Keratinocyte (primary cell): Measurements from ENCODE around the gene PRMT1. TPM values are rescaled to one million over a fixed set of nuclear protein-coding genes. Genes with fewer than 3 reads are reported as not detected.

ENCODE experiments used
- DNase-seq: peaks from one replicate; pipeline ENCODE4 v3.0.0-alpha.2; 2011; ENCODE audit warnings: low read depth, missing footprints, low spot score
- FAIRE-seq: peaks from 2 replicates; lab custom pipeline; 2011; peaks lifted over from hg19 to GRCh38; lab: Jason Lieb, UNC
- H2AFZ ChIP-seq: 2 replicates; pipeline ENCODE4 v1.6.0; 2012; ENCODE audit warnings: low read length, control low read depth, inconsistent platforms; ENCODE audit not compliant: control insufficient read depth
- H3K27ac ChIP-seq: 2 replicates; pipeline ENCODE4 v1.5.1; 2011; ENCODE audit warnings: low read length; ENCODE audit not compliant: control insufficient read depth, insufficient read depth
- H3K27me3 ChIP-seq: 3 replicates; pipeline ENCODE4 v1.6.0; 2011; ENCODE audit warnings: low read length; ENCODE audit not compliant: control insufficient read depth, insufficient read depth; ENCODE audit errors: extremely low read depth
- H3K36me3 ChIP-seq, 2 experiments: 2 replicates in 1 of 2; 3 replicates in 1 of 2; pipeline ENCODE4 v1.5.1; 2011; ENCODE audit warnings: low read length in 2 of 2, mild to moderate bottlenecking in 1 of 2; ENCODE audit not compliant: control insufficient read depth in 2 of 2, insufficient read depth in 2 of 2; ENCODE audit errors: extremely low read depth in 1 of 2
- H3K4me1 ChIP-seq: 3 replicates; pipeline ENCODE4 v1.5.1; 2011; ENCODE audit warnings: low read length; ENCODE audit not compliant: control insufficient read depth, insufficient read depth; ENCODE audit errors: extremely low read depth
- H3K4me2 ChIP-seq: 3 replicates; pipeline ENCODE4 v1.6.0; 2011; ENCODE audit warnings: low read depth, low read length; ENCODE audit not compliant: control insufficient read depth, insufficient read depth; ENCODE audit errors: extremely low read depth
- H3K4me3 ChIP-seq, 3 experiments: fragments of 200-600 bp in 1 of 3; sonication (generic) in 1 of 3; 2 replicates in 2 of 3; 3 replicates in 1 of 3; pipeline ENCODE4 v1.5.1; 2011 to 2016; ENCODE audit warnings: low read length in 3 of 3, mild to moderate bottlenecking in 3 of 3, control low read depth in 2 of 3, inconsistent platforms in 1 of 3, low read depth in 1 of 3, mixed read lengths in 1 of 3, mixed run types in 1 of 3, moderate library complexity in 1 of 3; ENCODE audit not compliant: control insufficient read depth in 2 of 3, insufficient read depth in 2 of 3; ENCODE audit errors: extremely low read depth in 1 of 3
- H3K79me2 ChIP-seq: 2 replicates; pipeline ENCODE4 v1.6.0; 2012; ENCODE audit warnings: low read length; ENCODE audit not compliant: control insufficient read depth, insufficient read depth
- H3K9ac ChIP-seq: 3 replicates; pipeline ENCODE4 v1.6.0; 2011; ENCODE audit warnings: low read length; ENCODE audit not compliant: control insufficient read depth, insufficient read depth; ENCODE audit errors: extremely low read depth
- H3K9me1 ChIP-seq: 3 replicates; pipeline ENCODE4 v1.6.0; 2011; ENCODE audit warnings: low read length; ENCODE audit not compliant: control insufficient read depth, insufficient read depth; ENCODE audit errors: extremely low read depth
- H3K9me3 ChIP-seq: 2 replicates; pipeline ENCODE4 v1.5.1; 2012; ENCODE audit warnings: low read depth, low read length; ENCODE audit not compliant: control insufficient read depth
- H4K20me1 ChIP-seq: 3 replicates; pipeline ENCODE4 v1.6.0; 2011; ENCODE audit warnings: low read length; ENCODE audit not compliant: control insufficient read depth, insufficient read depth; ENCODE audit errors: extremely low read depth
- EZH2 ChIP-seq: IDR thresholded peaks from one replicate; pipeline ENCODE4 v1.6.1; 2012; ENCODE audit warnings: inconsistent platforms, mild to moderate bottlenecking, low read length, moderate library complexity
- dilution Hi-C: fragments of 300-500 bp; cut with MboI; formaldehyde crosslinking; loops from one replicate; pipeline ENCODE4 v1.7.0; 2020; ENCODE audit warnings: low sequenced_read_pairs; ENCODE audit not compliant: extremely low pct_ligation_motif_present
- polyA plus RNA-seq, 5 experiments: library from polyadenylated mRNA; depleted of rRNA in 3 of 5; stranded (reverse) in 3 of 5; stranded (forward) in 1 of 5; unstranded in 1 of 5; fragments of >200 nt; gene quantifications; 1 replicate in 1 of 5; 2 replicates in 3 of 5; 3 replicates in 1 of 5; pipeline versions ENCODE4 v1.2.1 to v1.2.3, GENCODE V29; 2011 to 2012; ENCODE audit warnings: missing spikeins in 2 of 5, low read depth in 1 of 5, low replicate concordance in 1 of 5
- TF ChIP-seq, protein P1 (sequence below), 3 experiments: IDR thresholded peaks in 1 of 3; conservative IDR thresholded peaks in 1 of 3; optimal IDR thresholded peaks in 1 of 3; 2 replicates in 2 of 3; 3 replicates in 1 of 3; pipeline versions ENCODE3 to v1.5.1; 2011; ENCODE audit warnings: low read length in 3 of 3, mild to moderate bottlenecking in 3 of 3, moderate library complexity in 2 of 3, control low read depth in 1 of 3, inconsistent platforms in 1 of 3; ENCODE audit not compliant: insufficient read depth in 2 of 3; ENCODE audit errors: extremely low read depth in 1 of 3

PRMT1 gene
- polyA plus RNA-seq, 1 donor (not counting 4 experiments of a cell fraction or from before 2014, with no cell fraction given) = 280 TPM

DNA sequence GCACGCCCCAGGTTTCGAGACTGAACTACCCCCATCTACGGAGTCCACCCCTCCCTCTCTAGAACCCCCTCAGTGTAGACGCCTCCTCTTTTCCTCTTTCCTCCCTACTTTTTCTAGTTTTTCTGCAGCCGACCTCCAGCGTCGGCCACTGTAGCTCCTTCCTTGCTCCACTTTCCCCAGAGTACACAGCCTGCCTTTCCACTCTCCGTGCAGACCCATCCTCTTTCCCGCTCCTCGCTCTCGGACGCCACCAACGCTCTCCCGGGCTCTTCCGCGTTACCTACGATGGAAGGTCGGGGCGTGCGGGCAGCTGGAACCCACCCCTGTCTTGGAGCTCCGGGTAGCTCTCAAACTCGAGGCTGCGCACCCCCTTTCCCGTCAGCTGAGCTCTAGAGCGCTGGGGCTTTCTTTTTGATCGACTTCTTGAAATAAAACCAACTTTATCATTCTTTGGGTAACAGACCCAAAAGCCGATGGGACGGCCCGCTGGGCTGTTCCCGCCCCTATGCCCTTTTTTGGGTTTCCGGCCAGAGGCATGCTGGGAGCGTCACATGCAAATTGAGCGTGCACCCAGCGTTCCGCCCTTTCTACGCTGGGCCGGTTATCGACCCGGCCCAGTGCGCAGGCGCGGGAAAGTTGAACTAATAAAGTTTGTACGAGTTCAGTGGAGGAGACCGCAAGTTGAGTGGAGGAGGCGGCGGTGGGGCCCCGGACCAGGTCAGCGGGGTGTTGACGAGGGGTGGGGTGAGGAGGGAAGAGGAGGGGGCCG is 11.5 kb upstream of the PRMT1 start, which contains the start of the genes BCL2L12 and IRF3:
Gene BCL2L12 (plus strand): TSS at position 583 of the 769 bp plus-strand sequence. CDS start 760 bp downstream, outside the sequence.
Gene IRF3 (minus strand): TSS at position 507 of the 769 bp plus-strand sequence. CDS start 1,019 bp downstream, outside the sequence.
- Histone ChIP-seq H3K36me3 (peaks cover 8 to 23% of the 10 kb centered on the region in 2 experiments), H3K79me2 (peaks cover 32% of the 10 kb centered on the region), H3K27ac (peak within 1 kb of the TSS; percentile 90), H3K9ac (peak within 1 kb of the TSS; percentile 93), H3K4me3 (peak within 1 kb of the TSS; percentile 61 to 93 (median 85)), H3K27me3 (no peaks in the 10 kb centered on the region), H3K9me1 (no peaks in the 10 kb centered on the region), H2AFZ (peak within 1 kb of the TSS; percentile 82), H3K4me1 (peaks cover 12% of the 10 kb centered on the region), H4K20me1 (peaks cover 11% of the 10 kb centered on the region), H3K4me2 (peak within 1 kb of the TSS; percentile 96), H3K9me3 (no peaks in the 10 kb centered on the region)
- FAIRE-seq = peak; percentile 73
- TF ChIP-seq EZH2 = no peak
- TF ChIP-seq, protein P1, sequence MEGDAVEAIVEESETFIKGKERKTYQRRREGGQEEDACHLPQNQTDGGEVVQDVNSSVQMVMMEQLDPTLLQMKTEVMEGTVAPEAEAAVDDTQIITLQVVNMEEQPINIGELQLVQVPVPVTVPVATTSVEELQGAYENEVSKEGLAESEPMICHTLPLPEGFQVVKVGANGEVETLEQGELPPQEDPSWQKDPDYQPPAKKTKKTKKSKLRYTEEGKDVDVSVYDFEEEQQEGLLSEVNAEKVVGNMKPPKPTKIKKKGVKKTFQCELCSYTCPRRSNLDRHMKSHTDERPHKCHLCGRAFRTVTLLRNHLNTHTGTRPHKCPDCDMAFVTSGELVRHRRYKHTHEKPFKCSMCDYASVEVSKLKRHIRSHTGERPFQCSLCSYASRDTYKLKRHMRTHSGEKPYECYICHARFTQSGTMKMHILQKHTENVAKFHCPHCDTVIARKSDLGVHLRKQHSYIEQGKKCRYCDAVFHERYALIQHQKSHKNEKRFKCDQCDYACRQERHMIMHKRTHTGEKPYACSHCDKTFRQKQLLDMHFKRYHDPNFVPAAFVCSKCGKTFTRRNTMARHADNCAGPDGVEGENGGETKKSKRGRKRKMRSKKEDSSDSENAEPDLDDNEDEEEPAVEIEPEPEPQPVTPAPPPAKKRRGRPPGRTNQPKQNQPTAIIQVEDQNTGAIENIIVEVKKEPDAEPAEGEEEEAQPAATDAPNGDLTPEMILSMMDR (optimal IDR thresholded peaks at IDR 0.05 in 1 of 3, IDR thresholded peaks at IDR 0.05 in 1 of 3, conservative IDR thresholded peaks at IDR 0.05 in 1 of 3; ENCODE audit: extremely low read depth in 1 of 3, insufficient read depth in 2 of 3, low read length in 3 of 3) = peak in 1 of 3 experiments; percentile 17
- peak; percentile 80 for DNase-seq
- dilution Hi-C loops = no loop called here

DNA sequence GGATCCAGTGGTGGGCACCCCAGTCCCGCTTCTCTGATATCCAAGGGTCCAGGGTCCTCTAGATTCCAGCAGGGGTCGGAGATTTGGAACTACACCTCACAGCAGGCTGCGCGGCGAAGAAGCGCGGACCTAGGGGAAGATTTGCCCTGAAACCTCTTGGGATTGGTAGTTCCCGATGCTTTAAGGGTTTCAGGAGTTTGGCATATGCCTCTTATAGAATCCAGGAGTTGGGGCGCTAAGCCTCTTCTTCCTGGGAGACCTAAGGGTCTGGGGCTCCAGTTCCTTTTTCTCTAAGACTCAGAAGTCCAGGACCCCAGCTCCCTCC is 11.0 kb upstream of the PRMT1 start:
- Histone ChIP-seq H3K9me3 (no peaks in the 10 kb centered on the region), H3K36me3 (peaks cover 8 to 22% of the 10 kb centered on the region in 2 experiments), H3K27ac (peak overlapping the region; percentile 90), H3K79me2 (peaks cover 32% of the 10 kb centered on the region), H3K9ac (peak overlapping the region; percentile 93), H3K4me1 (peaks cover 12% of the 10 kb centered on the region), H3K4me3 (peak overlapping the region; percentile 61 to 93 (median 85)), H4K20me1 (peaks cover 11% of the 10 kb centered on the region), H2AFZ (peak overlapping the region; percentile 58), H3K9me1 (no peaks in the 10 kb centered on the region), H3K27me3 (no peaks in the 10 kb centered on the region), H3K4me2 (peak overlapping the region; percentile 96)
- DNase-seq = no peak
- dilution Hi-C loops = no loop called here
- no peak for FAIRE-seq
- TF ChIP-seq, protein P1 (optimal IDR thresholded peaks at IDR 0.05 in 1 of 3, IDR thresholded peaks at IDR 0.05 in 1 of 3, conservative IDR thresholded peaks at IDR 0.05 in 1 of 3; ENCODE audit: extremely low read depth in 1 of 3, insufficient read depth in 2 of 3, low read length in 3 of 3) = no peak
- no peak for TF ChIP-seq EZH2
